ENCODE data around the gene CD27. TPM values are rescaled to one million over a fixed set of nuclear protein-coding genes. Genes with fewer than 3 reads are reported as not detected.

The CD27 gene
- total and polyA plus RNA-seq, 9 of the 15 experiments (the other 6 are each of a cell fraction or from before 2014, with no cell fraction given) = 0.24 TPM; not detected in 8

DNA sequence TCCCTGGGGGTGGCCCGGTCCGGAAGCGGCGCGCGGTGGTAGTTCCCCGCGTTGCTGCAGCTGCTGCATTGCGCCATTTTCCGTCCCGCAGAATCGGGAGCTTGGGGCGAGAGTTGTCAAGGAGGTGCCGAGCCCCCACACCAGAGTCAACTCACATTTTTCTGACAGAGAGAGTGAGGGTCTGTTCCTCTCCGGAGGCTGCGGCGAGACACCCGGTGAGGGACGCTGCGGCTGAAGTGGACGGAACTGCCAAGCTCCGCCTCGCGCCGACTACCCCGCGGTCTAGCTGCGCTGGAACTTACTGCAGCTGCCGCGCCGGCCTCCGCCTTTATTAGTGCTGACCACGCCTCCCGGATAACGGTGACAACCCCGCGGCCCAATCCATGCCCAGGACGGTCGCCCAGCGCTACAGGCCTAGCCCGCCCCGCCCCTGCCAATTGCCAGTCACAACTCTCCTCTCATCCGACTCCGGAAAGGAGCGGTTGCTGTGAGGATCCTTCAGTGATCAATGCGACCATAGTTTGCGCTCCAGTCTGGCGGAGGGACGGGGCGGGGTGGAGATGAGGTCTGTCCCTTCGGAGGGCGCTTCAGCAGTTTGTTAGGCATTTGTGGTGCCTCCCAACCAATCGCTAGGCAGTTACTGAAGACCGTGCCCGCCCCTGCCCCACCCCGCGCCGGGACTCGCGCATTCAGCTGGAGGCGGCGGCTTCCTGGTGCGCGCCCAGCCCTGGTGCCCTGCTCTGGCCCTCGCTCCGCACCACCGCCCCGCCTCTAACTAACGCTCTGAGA lies 25.8 kb downstream of the CD27 start, which contains the start of gene VAMP1 (continued):
- TF ChIP-seq ZNF507 (tag; conservative IDR thresholded peaks at IDR 0.05) (no peak), KLF1 (tag; IDR thresholded peaks at IDR 0.05) (0 out of 2 replicates have a peak, but pooled peaks have one; percentile 12), NBN (IDR thresholded peaks at IDR 0.05; ENCODE audit: low read depth) (peak; percentile 44; the same call in 1 of the 2 replicates), MAFF (IDR thresholded peaks at IDR 0.05; ENCODE audit: low read length) (no peak), POLR2B (IDR thresholded peaks at IDR 0.05; ENCODE audit: low read depth, partially characterized antibody) (peak; percentile 91), RBM25 (IDR thresholded peaks at IDR 0.05; ENCODE audit: low read depth, low read length, severe bottlenecking) (peak; percentile 73), HNRNPLL (IDR thresholded peaks at IDR 0.05; ENCODE audit: low read depth, low read length, poor library complexity, severe bottlenecking) (peak; percentile 69), TAF7 (tag; IDR thresholded peaks at IDR 0.05) (peak; percentile 78), OTX1 (CRISPR knock-in tag; IDR thresholded peaks at IDR 0.05) (no peak), ZBTB1 (CRISPR knock-in tag; IDR thresholded peaks at IDR 0.05; ENCODE audit: borderline replicate concordance, low read depth) (no peak; the same call in 1 of the 2 replicates), EP400 (IDR thresholded peaks at IDR 0.05) (peak; percentile 64), CBX1 (IDR thresholded peaks at IDR 0.05; ENCODE audit: low read depth) (peak; percentile 19; the same call in 1 of the 2 replicates), CREBBP (IDR thresholded peaks at IDR 0.05; ENCODE audit: low read depth, low read length) (no peak), MTA3 (IDR thresholded peaks at IDR 0.05; ENCODE audit: borderline replicate concordance) (peak; percentile 95), ZNF282 (CRISPR knock-in tag; IDR thresholded peaks at IDR 0.05) (peak; percentile 89; the same call in 1 of the 2 replicates), SP2 (IDR thresholded peaks at IDR 0.05; ENCODE audit: extremely low read depth, low read depth, low read length, poor library complexity, severe bottlenecking) (peak; percentile 67), ZNF785 (CRISPR knock-in tag; IDR thresholded peaks at IDR 0.05) (no peak), SPI1 (IDR thresholded peaks at IDR 0.05; ENCODE audit: borderline replicate concordance, low read depth, low read length) (0 out of 2 replicates have a peak, but pooled peaks have one; percentile 7)
- TF ChIP-seq, protein P1, sequence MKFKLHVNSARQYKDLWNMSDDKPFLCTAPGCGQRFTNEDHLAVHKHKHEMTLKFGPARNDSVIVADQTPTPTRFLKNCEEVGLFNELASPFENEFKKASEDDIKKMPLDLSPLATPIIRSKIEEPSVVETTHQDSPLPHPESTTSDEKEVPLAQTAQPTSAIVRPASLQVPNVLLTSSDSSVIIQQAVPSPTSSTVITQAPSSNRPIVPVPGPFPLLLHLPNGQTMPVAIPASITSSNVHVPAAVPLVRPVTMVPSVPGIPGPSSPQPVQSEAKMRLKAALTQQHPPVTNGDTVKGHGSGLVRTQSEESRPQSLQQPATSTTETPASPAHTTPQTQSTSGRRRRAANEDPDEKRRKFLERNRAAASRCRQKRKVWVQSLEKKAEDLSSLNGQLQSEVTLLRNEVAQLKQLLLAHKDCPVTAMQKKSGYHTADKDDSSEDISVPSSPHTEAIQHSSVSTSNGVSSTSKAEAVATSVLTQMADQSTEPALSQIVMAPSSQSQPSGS (CRISPR knock-in tag; IDR thresholded peaks at IDR 0.05) = 0 out of 2 replicates have a peak, but pooled peaks have one; percentile 38
- TF ChIP-seq, protein P2, sequence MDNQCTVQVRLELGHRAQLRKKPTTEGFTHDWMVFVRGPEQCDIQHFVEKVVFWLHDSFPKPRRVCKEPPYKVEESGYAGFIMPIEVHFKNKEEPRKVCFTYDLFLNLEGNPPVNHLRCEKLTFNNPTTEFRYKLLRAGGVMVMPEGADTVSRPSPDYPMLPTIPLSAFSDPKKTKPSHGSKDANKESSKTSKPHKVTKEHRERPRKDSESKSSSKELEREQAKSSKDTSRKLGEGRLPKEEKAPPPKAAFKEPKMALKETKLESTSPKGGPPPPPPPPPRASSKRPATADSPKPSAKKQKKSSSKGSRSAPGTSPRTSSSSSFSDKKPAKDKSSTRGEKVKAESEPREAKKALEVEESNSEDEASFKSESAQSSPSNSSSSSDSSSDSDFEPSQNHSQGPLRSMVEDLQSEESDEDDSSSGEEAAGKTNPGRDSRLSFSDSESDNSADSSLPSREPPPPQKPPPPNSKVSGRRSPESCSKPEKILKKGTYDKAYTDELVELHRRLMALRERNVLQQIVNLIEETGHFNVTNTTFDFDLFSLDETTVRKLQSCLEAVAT (IDR thresholded peaks at IDR 0.05) = no peak
- TF ChIP-seq, protein P3, sequence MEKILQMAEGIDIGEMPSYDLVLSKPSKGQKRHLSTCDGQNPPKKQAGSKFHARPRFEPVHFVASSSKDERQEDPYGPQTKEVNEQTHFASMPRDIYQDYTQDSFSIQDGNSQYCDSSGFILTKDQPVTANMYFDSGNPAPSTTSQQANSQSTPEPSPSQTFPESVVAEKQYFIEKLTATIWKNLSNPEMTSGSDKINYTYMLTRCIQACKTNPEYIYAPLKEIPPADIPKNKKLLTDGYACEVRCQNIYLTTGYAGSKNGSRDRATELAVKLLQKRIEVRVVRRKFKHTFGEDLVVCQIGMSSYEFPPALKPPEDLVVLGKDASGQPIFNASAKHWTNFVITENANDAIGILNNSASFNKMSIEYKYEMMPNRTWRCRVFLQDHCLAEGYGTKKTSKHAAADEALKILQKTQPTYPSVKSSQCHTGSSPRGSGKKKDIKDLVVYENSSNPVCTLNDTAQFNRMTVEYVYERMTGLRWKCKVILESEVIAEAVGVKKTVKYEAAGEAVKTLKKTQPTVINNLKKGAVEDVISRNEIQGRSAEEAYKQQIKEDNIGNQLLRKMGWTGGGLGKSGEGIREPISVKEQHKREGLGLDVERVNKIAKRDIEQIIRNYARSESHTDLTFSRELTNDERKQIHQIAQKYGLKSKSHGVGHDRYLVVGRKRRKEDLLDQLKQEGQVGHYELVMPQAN (IDR thresholded peaks at IDR 0.05; ENCODE audit: borderline replicate concordance) = peak; percentile 40; the same call in 1 of the 2 replicates
- TF ChIP-seq, protein P4, sequence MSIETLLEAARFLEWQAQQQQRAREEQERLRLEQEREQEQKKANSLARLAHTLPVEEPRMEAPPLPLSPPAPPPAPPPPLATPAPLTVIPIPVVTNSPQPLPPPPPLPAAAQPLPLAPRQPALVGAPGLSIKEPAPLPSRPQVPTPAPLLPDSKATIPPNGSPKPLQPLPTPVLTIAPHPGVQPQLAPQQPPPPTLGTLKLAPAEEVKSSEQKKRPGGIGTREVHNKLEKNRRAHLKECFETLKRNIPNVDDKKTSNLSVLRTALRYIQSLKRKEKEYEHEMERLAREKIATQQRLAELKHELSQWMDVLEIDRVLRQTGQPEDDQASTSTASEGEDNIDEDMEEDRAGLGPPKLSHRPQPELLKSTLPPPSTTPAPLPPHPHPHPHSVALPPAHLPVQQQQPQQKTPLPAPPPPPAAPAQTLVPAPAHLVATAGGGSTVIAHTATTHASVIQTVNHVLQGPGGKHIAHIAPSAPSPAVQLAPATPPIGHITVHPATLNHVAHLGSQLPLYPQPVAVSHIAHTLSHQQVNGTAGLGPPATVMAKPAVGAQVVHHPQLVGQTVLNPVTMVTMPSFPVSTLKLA (conservative IDR thresholded peaks at IDR 0.05) = peak in 1 of 2 experiments; percentile 45; a peak in 2 of 4 replicates

Data from K562 (cell line).